Mammary epithelial cell (primary cell): Measurements from ENCODE around the gene EXD3.

Experiments used
- EZH2 ChIP-seq: IDR thresholded peaks from 2 replicates; pipeline ENCODE4 v1.6.1; 2012; ENCODE audit warnings: low read length, inconsistent platforms, borderline replicate concordance
- TF ChIP-seq, protein P1 (sequence below), 2 donors: IDR thresholded peaks in 1 of 2; conservative IDR thresholded peaks in 1 of 2; 2 replicates each; pipeline ENCODE4 v1.5.1; 2011 to 2012; ENCODE audit warnings: inconsistent platforms in 2 of 2, low read length in 2 of 2, mild to moderate bottlenecking in 2 of 2, control low read depth in 1 of 2, low read depth in 1 of 2; ENCODE audit not compliant: insufficient read depth in 1 of 2; ENCODE audit errors: extremely low read depth in 1 of 2

DNA sequence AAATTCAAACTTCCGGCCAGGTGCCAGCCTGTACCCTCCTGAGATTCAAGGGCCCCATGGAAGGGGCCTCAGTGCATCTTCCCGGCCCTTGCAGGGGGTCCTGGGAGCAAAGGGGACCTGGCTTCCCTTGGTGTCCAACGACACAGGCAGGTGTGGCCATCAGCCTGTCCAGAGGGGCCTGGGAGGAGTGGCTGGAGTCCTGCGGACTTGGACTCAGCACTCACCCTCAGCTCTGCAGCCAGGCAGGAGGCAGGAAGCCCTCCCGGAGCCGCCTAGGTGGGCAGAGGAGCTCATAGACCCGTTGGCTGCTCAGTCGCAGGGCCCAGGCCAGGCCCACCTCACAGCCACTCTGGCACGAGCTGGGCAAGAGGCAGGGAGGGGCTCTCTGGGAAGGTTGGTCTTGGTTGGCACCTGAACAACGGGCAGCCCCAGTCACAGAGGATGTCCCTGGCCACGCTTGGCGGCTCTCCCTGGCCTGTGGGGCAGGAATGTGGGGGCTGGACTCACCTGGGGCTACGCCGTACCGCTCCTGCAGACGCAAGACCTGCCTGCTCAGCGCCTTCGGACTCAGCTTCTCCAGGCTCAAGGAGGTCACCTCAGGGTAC is 67.1 kb downstream of the EXD3 start:
- TF ChIP-seq, protein P1, sequence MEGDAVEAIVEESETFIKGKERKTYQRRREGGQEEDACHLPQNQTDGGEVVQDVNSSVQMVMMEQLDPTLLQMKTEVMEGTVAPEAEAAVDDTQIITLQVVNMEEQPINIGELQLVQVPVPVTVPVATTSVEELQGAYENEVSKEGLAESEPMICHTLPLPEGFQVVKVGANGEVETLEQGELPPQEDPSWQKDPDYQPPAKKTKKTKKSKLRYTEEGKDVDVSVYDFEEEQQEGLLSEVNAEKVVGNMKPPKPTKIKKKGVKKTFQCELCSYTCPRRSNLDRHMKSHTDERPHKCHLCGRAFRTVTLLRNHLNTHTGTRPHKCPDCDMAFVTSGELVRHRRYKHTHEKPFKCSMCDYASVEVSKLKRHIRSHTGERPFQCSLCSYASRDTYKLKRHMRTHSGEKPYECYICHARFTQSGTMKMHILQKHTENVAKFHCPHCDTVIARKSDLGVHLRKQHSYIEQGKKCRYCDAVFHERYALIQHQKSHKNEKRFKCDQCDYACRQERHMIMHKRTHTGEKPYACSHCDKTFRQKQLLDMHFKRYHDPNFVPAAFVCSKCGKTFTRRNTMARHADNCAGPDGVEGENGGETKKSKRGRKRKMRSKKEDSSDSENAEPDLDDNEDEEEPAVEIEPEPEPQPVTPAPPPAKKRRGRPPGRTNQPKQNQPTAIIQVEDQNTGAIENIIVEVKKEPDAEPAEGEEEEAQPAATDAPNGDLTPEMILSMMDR (conservative IDR thresholded peaks at IDR 0.05 in 1 of 2, IDR thresholded peaks at IDR 0.05 in 1 of 2; ENCODE audit: extremely low read depth in 1 of 2, insufficient read depth in 1 of 2, low read depth in 1 of 2, low read length in 2 of 2): no peak
- no peak for TF ChIP-seq EZH2
